ENCODE measurements around the gene ZNF182. TPM values are rescaled to one million over a fixed set of nuclear protein-coding genes. Genes with fewer than 3 reads are reported as not detected.

The ZNF182 gene
- total and polyA plus RNA-seq, 2 of the 13 experiments (the other 11 are each of a cell fraction or from before 2014, with no cell fraction given) = 2.1 to 4.5 TPM

- Histone ChIP-seq H3K4me2 (ENCODE audit: low read depth, low read length) (no peak overlapping the region), H3K9ac (ENCODE audit: insufficient read depth, low read depth, low read length) (no peak overlapping the region), H3K4me3 (replicated peaks in 1 of 3; ENCODE audit: insufficient read depth in 1 of 3, low read depth in 2 of 3, low read length in 3 of 3) (no peak overlapping the region), H3K79me2 (ENCODE audit: insufficient read depth, low read length) (no peaks in the 10 kb centered on the region), H4K20me1 (ENCODE audit: insufficient read depth, low read length) (no peaks in the 10 kb centered on the region), H3K27me3 (ENCODE audit: control insufficient read depth in 1 of 2, insufficient read depth in 2 of 2, low read length in 2 of 2) (no peaks in the 10 kb centered on the region), H3K4me1 (ENCODE audit: insufficient read depth, low read length) (peaks cover 8% of the 10 kb centered on the region), H3K9me3 (ENCODE audit: low read length) (no peaks in the 10 kb centered on the region), H3K36me3 (replicated peaks in 1 of 2; ENCODE audit: control insufficient read depth in 1 of 2, insufficient read depth in 2 of 2, low read length in 2 of 2) (no peaks in the 10 kb centered on the region), H2AFZ (ENCODE audit: low read length) (no peak overlapping the region), H3K27ac (ENCODE audit: extremely low read length, insufficient read depth, low read length) (no peak overlapping the region)
- ChIA-PET POLR2A (no interaction called here), CTCF (ENCODE audit: low intra/inter-chr PET ratio, low total read pairs) (interaction anchor here (4.0 kb wide), 1 partner anchor 66 kb away, joined by 30 read pairs; no protein-coding TSS in a partner anchor)
- DNase-seq (ENCODE audit: low spot score) (no peak), FAIRE-seq (no peak), ATAC-seq (no peak)
- no peak for TF ChIP-seq ZSCAN22 (CRISPR knock-in tag; IDR thresholded peaks at IDR 0.05)
- no peak for TF ChIP-seq HNRNPLL (IDR thresholded peaks at IDR 0.05; ENCODE audit: low read depth, low read length, poor library complexity, severe bottlenecking)
- no peak for TF ChIP-seq ZNF34 (CRISPR knock-in tag; IDR thresholded peaks at IDR 0.05; ENCODE audit: borderline replicate concordance)
- TF ChIP-seq ZNF382 (CRISPR knock-in tag; IDR thresholded peaks at IDR 0.05; ENCODE audit: borderline replicate concordance) = no peak
- TF ChIP-seq ZMYM4 (CRISPR knock-in tag; IDR thresholded peaks at IDR 0.05) = no peak
- TF ChIP-seq MAF1 (CRISPR knock-in tag; IDR thresholded peaks at IDR 0.05; ENCODE audit: borderline replicate concordance) = no peak
- TF ChIP-seq STAG1 (CRISPR knock-in tag; IDR thresholded peaks at IDR 0.05) = no peak
- TF ChIP-seq ARNT2 (CRISPR knock-in tag; IDR thresholded peaks at IDR 0.05; ENCODE audit: low read depth) = no peak
- TF ChIP-seq YEATS4 (CRISPR knock-in tag; IDR thresholded peaks at IDR 0.05; ENCODE audit: borderline replicate concordance) = no peak
- TF ChIP-seq RERE (CRISPR knock-in tag; IDR thresholded peaks at IDR 0.05; ENCODE audit: low read depth) = no peak
- no peak for TF ChIP-seq DNMT3B (CRISPR knock-in tag; conservative IDR thresholded peaks at IDR 0.05)
- TF ChIP-seq, protein P1, sequence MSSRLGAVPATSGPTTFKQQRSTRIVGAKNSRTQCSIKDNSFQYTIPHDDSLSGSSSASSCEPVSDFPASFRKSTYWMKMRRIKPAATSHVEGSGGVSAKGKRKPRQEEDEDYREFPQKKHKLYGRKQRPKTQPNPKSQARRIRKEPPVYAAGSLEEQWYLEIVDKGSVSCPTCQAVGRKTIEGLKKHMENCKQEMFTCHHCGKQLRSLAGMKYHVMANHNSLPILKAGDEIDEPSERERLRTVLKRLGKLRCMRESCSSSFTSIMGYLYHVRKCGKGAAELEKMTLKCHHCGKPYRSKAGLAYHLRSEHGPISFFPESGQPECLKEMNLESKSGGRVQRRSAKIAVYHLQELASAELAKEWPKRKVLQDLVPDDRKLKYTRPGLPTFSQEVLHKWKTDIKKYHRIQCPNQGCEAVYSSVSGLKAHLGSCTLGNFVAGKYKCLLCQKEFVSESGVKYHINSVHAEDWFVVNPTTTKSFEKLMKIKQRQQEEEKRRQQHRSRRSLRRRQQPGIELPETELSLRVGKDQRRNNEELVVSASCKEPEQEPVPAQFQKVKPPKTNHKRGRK (CRISPR knock-in tag; IDR thresholded peaks at IDR 0.05) = no peak
- TF ChIP-seq KLF15 (CRISPR knock-in tag; IDR thresholded peaks at IDR 0.05; ENCODE audit: borderline replicate concordance) = no peak
- TF ChIP-seq ISL2 (CRISPR knock-in tag; IDR thresholded peaks at IDR 0.05) = no peak
- 43% methylated on average over 1 of the region's 2 CpGs for WGBS (ENCODE audit: low lambda C conversion rate)
- in situ Hi-C loops (cut with HindIII; ENCODE audit: extremely low pct_ligation_motif_present, low pct_unique_long_range_greater_than_20kb) (loop anchor here (10.0 kb wide), 1 partner anchor 64 kb away; no protein-coding TSS in a partner anchor), intact Hi-C loops (cut with micrococcal nuclease; ENCODE audit: unreplicated experiment) (no loop called here)
- no TSS peak for BruUV-seq (replicated peaks)
Measured at GRCh38 chrX:47960406-47960805, 43.4 kb downstream of the ZNF182 start.
